Naive thymus-derived CD4-positive, alpha-beta T cell (primary cell): Measurements from ENCODE around the gene LRMDA. TPM values are rescaled to one million over a fixed set of nuclear protein-coding genes. Genes with fewer than 3 reads are reported as not detected.

Experiments
- ATAC-seq: fragments of 150-1000 bp; cut with Tn5 transposase; 2 replicates; pipeline ENCODE4 v1.10.0; 2021; ENCODE audit warnings: mild to moderate bottlenecking, moderate library complexity
- CTCF ChIA-PET: fragments of 350-600 bp; sonication (Branson Sonifier 250); formaldehyde crosslinking; loops from one replicate; lab custom pipeline; 2021; ENCODE audit warnings: antibody characterized with exemption; lab: Charles Lee
- POLR2A ChIA-PET: fragments of 350-600 bp; sonication (Branson Sonifier 250); formaldehyde crosslinking; loops from one replicate; lab custom pipeline; 2021; ENCODE audit warnings: antibody characterized with exemption, inconsistent platforms; lab: Charles Lee
- DNase-seq, 9 donors: peaks; one replicate each; pipeline versions ENCODE4 v3.0.0 to v3.0.0-alpha.2; 2020 to 2022; ENCODE audit warnings: mixed read lengths in 1 of 9
- H3K27ac ChIP-seq: one replicate; pipeline ENCODE4 v1.7.0; 2013; ENCODE audit warnings: mild to moderate bottlenecking, low read depth, low read length, moderate library complexity
- H3K27me3 ChIP-seq, 2 donors: one replicate each; pipeline ENCODE4 v1.7.0; 2013; ENCODE audit warnings: low read length in 2 of 2, mild to moderate bottlenecking in 2 of 2, moderate library complexity in 2 of 2; ENCODE audit not compliant: control insufficient read depth in 2 of 2, insufficient read depth in 2 of 2
- H3K36me3 ChIP-seq, 3 experiments: 1 replicate in 2 of 3; 2 replicates in 1 of 3; pipeline ENCODE4 v1.7.0; 2013; ENCODE audit warnings: low read length in 3 of 3, mild to moderate bottlenecking in 3 of 3, moderate library complexity in 1 of 3; ENCODE audit not compliant: insufficient read depth in 3 of 3, control insufficient read depth in 2 of 3
- H3K4me1 ChIP-seq, 2 donors: one replicate each; pipeline ENCODE4 v1.7.0; 2013; ENCODE audit warnings: low read length in 2 of 2, mild to moderate bottlenecking in 2 of 2, moderate library complexity in 1 of 2; ENCODE audit not compliant: control insufficient read depth in 2 of 2, insufficient read depth in 2 of 2
- H3K4me3 ChIP-seq: 2 replicates; pipeline ENCODE4 v1.7.0; 2013; ENCODE audit warnings: mild to moderate bottlenecking, low read length
- H3K9me3 ChIP-seq, 3 experiments: 1 replicate in 2 of 3; 2 replicates in 1 of 3; pipeline ENCODE4 v1.7.0; 2013; ENCODE audit warnings: low read length in 3 of 3; ENCODE audit not compliant: control insufficient read depth in 2 of 3
- H3K27ac Mint-ChIP-seq, 9 donors: one replicate each; pipeline ENCODE4 v1.8.0; 2020 to 2022; ENCODE audit warnings: mixed read lengths in 9 of 9, mild to moderate bottlenecking in 8 of 9, moderate library complexity in 5 of 9, inconsistent platforms in 2 of 9
- H3K27me3 Mint-ChIP-seq, 5 donors: one replicate each; pipeline ENCODE4 v1.8.0; 2021 to 2022; ENCODE audit warnings: mixed read lengths in 5 of 5, mild to moderate bottlenecking in 1 of 5
- H3K36me3 Mint-ChIP-seq, 5 donors: one replicate each; pipeline ENCODE4 v1.8.0; 2020 to 2022; ENCODE audit warnings: mixed read lengths in 5 of 5, mild to moderate bottlenecking in 3 of 5, inconsistent platforms in 1 of 5
- H3K4me1 Mint-ChIP-seq, 7 donors: one replicate each; pipeline ENCODE4 v1.8.0; 2020 to 2022; ENCODE audit warnings: mixed read lengths in 7 of 7, mild to moderate bottlenecking in 3 of 7, inconsistent platforms in 1 of 7
- H3K4me3 Mint-ChIP-seq, 10 donors: one replicate each; pipeline ENCODE4 v1.8.0; 2020 to 2022; ENCODE audit warnings: mild to moderate bottlenecking in 10 of 10, mixed read lengths in 10 of 10, moderate library complexity in 6 of 10, inconsistent platforms in 2 of 10
- H3K9me3 Mint-ChIP-seq, 11 donors: one replicate each; pipeline ENCODE4 v1.8.0; 2020 to 2022; ENCODE audit warnings: mixed read lengths in 11 of 11, mild to moderate bottlenecking in 4 of 11, inconsistent platforms in 1 of 11, moderate library complexity in 1 of 11
- intact Hi-C, 2 donors: fragments of 100-400 bp; cut with micrococcal nuclease; formaldehyde crosslinking; loops; one replicate each; pipeline ENCODE4 v1.15.1; 2023
- polyA plus RNA-seq, 2 donors: library from polyadenylated mRNA; unstranded; fragments of 300-500 nt; fragmentation: Illumina TruSeq; gene quantifications; one replicate each; pipeline ENCODE4 v1.2.3, GENCODE V29; 2021
- total RNA-seq, 6 experiments: library from RNA in 5 of 6; stranded (reverse) in 5 of 6; gene quantifications; 1 replicate in 5 of 6; 2 replicates in 1 of 6; pipeline ENCODE4 v1.2.3 and lab custom pipeline; 2021 to 2026

LRMDA gene
- total and polyA plus RNA-seq, 7 experiments from 2014 or later: 0.57 to 14.9 (median 3.0) TPM; not detected in 4

DNA sequence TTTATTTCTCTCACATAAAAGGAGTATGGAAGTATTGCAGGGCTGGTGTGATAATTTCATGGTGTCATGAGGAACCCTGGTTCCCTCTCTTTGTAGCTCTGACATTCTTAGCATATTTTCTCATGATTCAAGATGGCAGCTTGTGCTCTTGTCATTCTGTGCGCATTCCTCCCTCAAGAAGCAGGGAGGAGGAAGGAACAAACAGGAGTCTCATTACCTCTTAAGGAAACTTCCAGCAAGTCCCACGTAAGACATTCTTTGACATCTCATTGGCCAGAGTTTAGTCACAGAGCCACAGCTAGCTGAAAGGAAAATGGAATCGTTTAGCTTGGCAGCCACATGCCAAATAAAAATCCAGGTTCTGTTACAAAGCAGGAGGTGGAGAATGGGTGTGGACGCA lies 546.8 kb downstream of the LRMDA start:
- ATAC-seq: no peak
- no peaks in the 10 kb centered on the region for H3K36me3 Mint-ChIP-seq
- intact Hi-C loops: no loop called here
- no peak overlapping the region for H3K4me3 Mint-ChIP-seq
- Histone ChIP-seq H3K9me3 (no peaks in the 10 kb centered on the region), H3K27ac (no peak overlapping the region), H3K4me1 (no peaks in the 10 kb centered on the region), H3K4me3 (no peak overlapping the region), H3K27me3 (no peaks in the 10 kb centered on the region), H3K36me3 (no peaks in the 10 kb centered on the region)
- H3K27ac Mint-ChIP-seq: no peak overlapping the region
- H3K9me3 Mint-ChIP-seq: peaks cover 0 to 8% (median 0%) of the 10 kb centered on the region in 11 donors
- peaks cover 0 to 9% (median 0%) of the 10 kb centered on the region in 5 donors for H3K27me3 Mint-ChIP-seq
- no peak for DNase-seq
- ChIA-PET POLR2A (no interaction called here), CTCF (no interaction called here)
- no peaks in the 10 kb centered on the region for H3K4me1 Mint-ChIP-seq

DNA sequence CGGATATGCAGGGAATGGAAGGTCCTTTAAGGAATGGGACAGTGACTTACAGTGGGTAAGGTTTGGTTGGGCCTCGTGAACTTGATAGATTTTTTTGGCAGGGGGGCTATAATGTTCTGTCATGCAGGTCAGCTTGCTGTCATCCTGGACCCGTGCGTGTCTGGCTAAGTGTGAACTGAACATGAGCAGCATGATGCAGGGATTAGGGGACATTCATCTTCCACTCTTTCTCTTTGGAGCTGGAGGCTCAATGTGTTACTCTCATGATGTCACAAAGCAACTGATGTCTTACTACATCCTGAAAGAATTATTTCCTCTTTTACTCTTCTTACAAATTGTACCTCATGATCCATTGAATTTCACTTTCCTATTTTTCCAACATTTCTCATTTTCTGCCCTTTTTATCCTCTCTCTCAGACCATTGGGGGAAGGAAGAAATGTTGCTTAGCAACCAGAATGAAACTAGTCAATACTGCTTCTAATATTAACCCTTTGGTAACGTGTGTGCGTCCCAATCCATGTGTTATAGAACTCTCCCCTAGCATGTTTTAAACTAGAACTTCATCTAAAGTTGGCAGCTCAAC lies 549.1 kb downstream of the LRMDA start:
- no peak for DNase-seq
- Histone ChIP-seq H3K27ac (no peak overlapping the region), H3K27me3 (no peaks in the 10 kb centered on the region), H3K9me3 (no peaks in the 10 kb centered on the region), H3K36me3 (no peaks in the 10 kb centered on the region), H3K4me1 (no peaks in the 10 kb centered on the region), H3K4me3 (no peak overlapping the region)
- no peak for ATAC-seq
- peaks cover 0 to 5% (median 0%) of the 10 kb centered on the region in 11 donors for H3K9me3 Mint-ChIP-seq
- ChIA-PET CTCF (no interaction called here), POLR2A (no interaction called here)
- H3K4me1 Mint-ChIP-seq: no peaks in the 10 kb centered on the region
- H3K27me3 Mint-ChIP-seq: peaks cover 0 to 9% (median 4%) of the 10 kb centered on the region in 5 donors
- no peaks in the 10 kb centered on the region for H3K36me3 Mint-ChIP-seq
- H3K4me3 Mint-ChIP-seq: no peak overlapping the region
- intact Hi-C loops: no loop called here
- no peak overlapping the region for H3K27ac Mint-ChIP-seq

GRCh38 chr10:75982611-75983369 lies 551.4 kb downstream of the LRMDA start:
- Histone ChIP-seq H3K36me3 (no peaks in the 10 kb centered on the region), H3K4me1 (no peaks in the 10 kb centered on the region), H3K27me3 (no peaks in the 10 kb centered on the region), H3K4me3 (no peak overlapping the region), H3K9me3 (no peaks in the 10 kb centered on the region), H3K27ac (no peak overlapping the region)
- no peaks in the 10 kb centered on the region for H3K4me1 Mint-ChIP-seq
- ChIA-PET POLR2A (no interaction called here), CTCF (no interaction called here)
- ATAC-seq (no peak), DNase-seq (no peak)
- no peak overlapping the region for H3K4me3 Mint-ChIP-seq
- H3K9me3 Mint-ChIP-seq: peaks cover 0 to 2% (median 0%) of the 10 kb centered on the region in 11 donors
- no peaks in the 10 kb centered on the region for H3K36me3 Mint-ChIP-seq
- intact Hi-C loops: no loop called here
- peaks cover 0 to 9% (median 4%) of the 10 kb centered on the region in 5 donors for H3K27me3 Mint-ChIP-seq
- no peak overlapping the region for H3K27ac Mint-ChIP-seq

DNA sequence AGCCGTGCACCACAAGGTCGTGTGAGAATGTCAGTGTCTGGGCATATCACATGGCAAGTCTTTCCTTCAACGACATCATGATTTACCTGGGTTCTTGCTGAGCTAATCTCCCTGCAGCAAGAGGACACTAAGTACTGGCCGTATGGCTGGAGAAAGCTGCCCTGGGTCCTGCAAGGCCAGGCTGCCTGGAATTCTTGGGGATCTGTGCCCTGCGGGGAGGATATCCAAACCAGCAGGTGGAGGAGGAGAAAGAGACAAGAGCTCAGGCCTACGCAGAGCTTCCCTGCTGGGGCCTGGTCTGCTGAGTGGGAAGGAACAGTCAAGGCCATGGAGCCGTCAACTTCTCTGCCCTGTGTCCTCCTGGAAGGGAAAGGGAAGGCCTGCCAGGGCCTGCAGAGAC lies 552.6 kb downstream of the LRMDA start:
- no peaks in the 10 kb centered on the region for H3K36me3 Mint-ChIP-seq
- H3K27ac ChIP-seq: no peak overlapping the region
- no peaks in the 10 kb centered on the region for H3K4me1 ChIP-seq
- H3K27me3 ChIP-seq: no peaks in the 10 kb centered on the region
- ATAC-seq: no peak
- peaks cover 0 to 3% (median 0%) of the 10 kb centered on the region in 11 donors for H3K9me3 Mint-ChIP-seq
- H3K4me3 Mint-ChIP-seq: no peak overlapping the region
- ChIA-PET POLR2A (no interaction called here), CTCF (no interaction called here)
- intact Hi-C loops: no loop called here
- no peak overlapping the region for H3K27ac Mint-ChIP-seq
- no peaks in the 10 kb centered on the region for H3K4me1 Mint-ChIP-seq
- no peak for DNase-seq
- H3K9me3 ChIP-seq: no peaks in the 10 kb centered on the region
- H3K36me3 ChIP-seq: no peaks in the 10 kb centered on the region
- H3K4me3 ChIP-seq: no peak overlapping the region
- H3K27me3 Mint-ChIP-seq: peaks cover 0 to 9% (median 4%) of the 10 kb centered on the region in 5 donors

GRCh38 chr10:75987616-75988015 lies 556.2 kb downstream of the LRMDA start:
- no peaks in the 10 kb centered on the region for H3K36me3 ChIP-seq
- no peaks in the 10 kb centered on the region for H3K4me1 Mint-ChIP-seq
- H3K9me3 Mint-ChIP-seq: peaks cover 0 to 4% (median 0%) of the 10 kb centered on the region in 11 donors
- peaks cover 0 to 4% (median 0%) of the 10 kb centered on the region in 5 donors for H3K27me3 Mint-ChIP-seq
- ChIA-PET POLR2A (no interaction called here), CTCF (no interaction called here)
- ATAC-seq (no peak), DNase-seq (no peak)
- H3K9me3 ChIP-seq: no peaks in the 10 kb centered on the region
- H3K4me3 Mint-ChIP-seq: no peak overlapping the region
- H3K27ac Mint-ChIP-seq: peak overlapping the region in 1 of 9 donors; percentile 16
- no peaks in the 10 kb centered on the region for H3K36me3 Mint-ChIP-seq
- H3K4me3 ChIP-seq: no peak overlapping the region
- H3K27me3 ChIP-seq: no peaks in the 10 kb centered on the region
- intact Hi-C loops: no loop called here
- H3K4me1 ChIP-seq: no peaks in the 10 kb centered on the region
- H3K27ac ChIP-seq: no peak overlapping the region

DNA sequence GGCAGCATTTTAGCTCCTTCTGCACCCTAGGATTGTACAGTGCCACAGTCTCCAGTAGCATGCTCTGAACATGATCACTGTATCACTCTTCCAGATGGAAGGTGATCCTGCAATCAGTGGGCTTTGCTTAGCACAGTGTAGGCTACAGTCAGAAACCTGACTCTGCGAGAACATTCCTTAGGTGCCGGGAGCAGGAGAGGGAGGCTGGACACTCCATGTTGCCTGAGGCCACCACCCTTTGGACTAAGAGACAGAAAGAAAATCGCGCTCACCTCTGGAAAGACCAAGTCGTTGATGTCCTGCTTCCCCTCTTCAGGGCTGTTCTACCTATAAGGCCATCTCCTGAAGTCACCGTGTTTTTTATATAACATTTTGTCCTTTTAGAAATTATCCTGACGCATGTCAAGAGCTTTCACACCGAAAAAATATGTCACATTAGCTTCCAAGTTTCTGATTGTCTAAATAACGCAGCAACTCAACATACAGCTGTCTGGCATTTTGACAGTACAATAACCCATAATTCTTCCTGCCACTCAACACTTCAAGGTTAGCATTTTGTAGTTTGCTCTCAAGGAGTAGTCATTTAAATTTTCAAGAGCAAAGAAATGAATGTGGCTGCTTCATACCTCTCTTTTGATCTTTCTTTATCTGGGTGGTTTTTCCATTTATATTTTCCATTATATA lies 563.1 kb downstream of the LRMDA start:
- H3K9me3 Mint-ChIP-seq: peaks cover 0 to 3% (median 0%) of the 10 kb centered on the region in 11 donors
- intact Hi-C loops: no loop called here
- H3K4me1 Mint-ChIP-seq: no peaks in the 10 kb centered on the region
- POLR2A ChIA-PET: no interaction called here
- H3K27me3 Mint-ChIP-seq: no peaks in the 10 kb centered on the region
- Histone ChIP-seq H3K4me1 (no peaks in the 10 kb centered on the region), H3K27ac (no peak overlapping the region), H3K27me3 (no peaks in the 10 kb centered on the region), H3K4me3 (no peak overlapping the region), H3K9me3 (no peaks in the 10 kb centered on the region), H3K36me3 (no peaks in the 10 kb centered on the region)
- H3K4me3 Mint-ChIP-seq: no peak overlapping the region
- no peak for DNase-seq
- H3K36me3 Mint-ChIP-seq: no peaks in the 10 kb centered on the region
- CTCF ChIA-PET: no interaction called here
- ATAC-seq: no peak
- H3K27ac Mint-ChIP-seq: no peak overlapping the region
